ENCODE measurements around the gene ZFR2.

Gene ZFR2

DNA sequence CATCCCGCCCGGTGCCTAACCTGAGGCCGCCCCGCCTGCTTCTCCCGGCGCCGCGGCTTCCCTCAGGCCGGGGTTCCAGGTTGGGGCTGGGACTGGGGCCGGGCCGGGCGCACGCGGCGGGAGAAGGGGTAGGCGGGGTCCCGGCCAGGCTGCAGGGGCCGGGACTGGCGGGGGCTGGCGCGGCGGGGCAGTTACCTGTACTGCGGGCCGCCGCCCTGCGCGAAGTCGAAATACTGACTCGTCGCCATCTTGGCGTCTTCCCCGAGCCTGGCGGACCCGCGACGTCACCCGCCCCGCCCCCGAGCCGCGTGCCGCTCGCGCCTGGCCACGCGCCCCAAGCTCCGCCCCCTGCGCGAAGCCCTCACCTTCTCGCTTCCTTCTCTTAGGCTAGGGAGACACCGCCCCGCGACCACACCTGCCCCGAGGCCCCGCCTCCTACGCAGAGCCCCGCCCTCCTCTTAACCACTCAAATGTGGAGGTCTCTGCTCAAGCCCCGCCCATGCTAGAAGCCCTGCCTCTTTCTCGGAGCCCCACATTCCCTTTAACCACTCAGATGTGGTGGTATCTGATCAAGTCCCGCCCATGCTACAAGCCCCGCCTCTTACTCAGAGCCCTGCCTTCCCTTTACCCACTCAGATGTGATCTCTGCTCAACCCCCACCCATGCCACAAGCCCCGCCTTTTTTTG, at the start of gene ZFR2:
Gene ZFR2, minus strand, starts transcription at position 269 of the 687 bp plus-strand sequence. Its CDS starts 21 bp downstream, at position 248.
- no peak for DNase-seq (ENCODE audit: low read depth)
- TF ChIP-seq, protein P1, sequence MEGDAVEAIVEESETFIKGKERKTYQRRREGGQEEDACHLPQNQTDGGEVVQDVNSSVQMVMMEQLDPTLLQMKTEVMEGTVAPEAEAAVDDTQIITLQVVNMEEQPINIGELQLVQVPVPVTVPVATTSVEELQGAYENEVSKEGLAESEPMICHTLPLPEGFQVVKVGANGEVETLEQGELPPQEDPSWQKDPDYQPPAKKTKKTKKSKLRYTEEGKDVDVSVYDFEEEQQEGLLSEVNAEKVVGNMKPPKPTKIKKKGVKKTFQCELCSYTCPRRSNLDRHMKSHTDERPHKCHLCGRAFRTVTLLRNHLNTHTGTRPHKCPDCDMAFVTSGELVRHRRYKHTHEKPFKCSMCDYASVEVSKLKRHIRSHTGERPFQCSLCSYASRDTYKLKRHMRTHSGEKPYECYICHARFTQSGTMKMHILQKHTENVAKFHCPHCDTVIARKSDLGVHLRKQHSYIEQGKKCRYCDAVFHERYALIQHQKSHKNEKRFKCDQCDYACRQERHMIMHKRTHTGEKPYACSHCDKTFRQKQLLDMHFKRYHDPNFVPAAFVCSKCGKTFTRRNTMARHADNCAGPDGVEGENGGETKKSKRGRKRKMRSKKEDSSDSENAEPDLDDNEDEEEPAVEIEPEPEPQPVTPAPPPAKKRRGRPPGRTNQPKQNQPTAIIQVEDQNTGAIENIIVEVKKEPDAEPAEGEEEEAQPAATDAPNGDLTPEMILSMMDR (conservative IDR thresholded peaks at IDR 0.05; ENCODE audit: low read depth, low read length): no peak
- no peak within 1 kb of the TSS for H3K4me3 ChIP-seq (ENCODE audit: low read depth, low read length)

DNA sequence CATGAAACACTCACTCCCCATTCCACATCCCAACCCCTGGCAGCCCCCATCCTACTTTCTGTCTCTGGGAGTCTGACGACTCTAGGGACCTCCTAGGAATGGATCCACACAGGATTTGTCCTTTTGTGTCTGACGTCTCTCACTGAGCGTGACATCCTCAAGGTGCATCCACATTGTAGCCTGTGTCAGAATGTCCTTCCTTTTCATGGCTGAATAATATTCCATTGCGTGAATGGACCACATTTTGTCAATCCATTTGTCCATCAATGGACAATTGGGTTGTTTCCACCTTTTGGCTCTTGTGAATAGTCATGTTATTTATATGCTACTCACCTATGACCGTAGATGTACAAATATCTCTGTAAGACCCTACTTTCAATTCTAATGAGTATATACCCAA, 47.2 kb upstream of the ZFR2 start:
- TF ChIP-seq, protein P1 (conservative IDR thresholded peaks at IDR 0.05; ENCODE audit: low read depth, low read length): no peak
- no peak overlapping the region for H3K4me3 ChIP-seq (ENCODE audit: low read depth, low read length)
- no peak for DNase-seq (ENCODE audit: low read depth)

DNA sequence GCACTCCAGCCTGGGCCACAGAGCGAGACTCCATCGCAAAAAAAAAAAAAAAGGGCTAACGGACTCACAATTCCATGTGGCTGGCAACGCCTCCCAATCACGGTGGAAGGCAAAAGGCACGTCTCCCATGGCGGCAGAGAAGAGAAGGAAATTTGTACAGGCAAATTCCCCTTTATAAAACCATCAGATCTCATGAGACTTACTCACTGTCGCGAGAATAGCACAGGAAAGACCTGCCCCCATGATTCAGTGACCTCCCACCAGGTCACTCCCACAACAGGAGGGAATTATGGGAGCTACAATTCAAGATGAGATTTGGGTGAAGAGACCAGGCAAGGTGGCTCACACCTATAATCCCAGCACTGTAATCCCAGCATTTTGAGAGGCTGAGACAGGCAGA, 45.4 kb upstream of the ZFR2 start:
- TF ChIP-seq, protein P1 (conservative IDR thresholded peaks at IDR 0.05; ENCODE audit: low read depth, low read length): no peak
- no peak for DNase-seq (ENCODE audit: low read depth)
- no peak overlapping the region for H3K4me3 ChIP-seq (ENCODE audit: low read depth, low read length)

DNA sequence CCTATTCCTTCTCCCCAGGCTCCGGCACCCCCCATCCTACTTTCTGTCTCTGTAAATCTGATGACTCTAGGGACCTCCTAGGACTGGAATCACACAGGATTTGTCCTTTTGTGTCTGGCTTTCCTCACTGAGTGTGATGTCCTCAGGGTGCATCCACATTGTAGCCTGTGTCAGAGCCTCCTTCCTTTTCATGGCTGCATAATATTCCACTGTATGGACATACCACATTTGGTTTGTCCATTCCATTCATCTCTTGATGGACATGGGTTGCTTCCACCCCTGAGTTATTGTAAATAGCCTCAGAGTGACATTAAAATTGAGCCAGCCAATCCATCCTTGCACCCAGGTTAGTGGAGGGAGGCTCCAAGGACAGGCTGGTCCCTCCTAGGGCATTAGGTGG, 41.3 kb upstream of the ZFR2 start:
- no peak for DNase-seq (ENCODE audit: low read depth)
- TF ChIP-seq, protein P1 (conservative IDR thresholded peaks at IDR 0.05; ENCODE audit: low read depth, low read length): no peak
- H3K4me3 ChIP-seq (ENCODE audit: low read depth, low read length): no peak overlapping the region

DNA sequence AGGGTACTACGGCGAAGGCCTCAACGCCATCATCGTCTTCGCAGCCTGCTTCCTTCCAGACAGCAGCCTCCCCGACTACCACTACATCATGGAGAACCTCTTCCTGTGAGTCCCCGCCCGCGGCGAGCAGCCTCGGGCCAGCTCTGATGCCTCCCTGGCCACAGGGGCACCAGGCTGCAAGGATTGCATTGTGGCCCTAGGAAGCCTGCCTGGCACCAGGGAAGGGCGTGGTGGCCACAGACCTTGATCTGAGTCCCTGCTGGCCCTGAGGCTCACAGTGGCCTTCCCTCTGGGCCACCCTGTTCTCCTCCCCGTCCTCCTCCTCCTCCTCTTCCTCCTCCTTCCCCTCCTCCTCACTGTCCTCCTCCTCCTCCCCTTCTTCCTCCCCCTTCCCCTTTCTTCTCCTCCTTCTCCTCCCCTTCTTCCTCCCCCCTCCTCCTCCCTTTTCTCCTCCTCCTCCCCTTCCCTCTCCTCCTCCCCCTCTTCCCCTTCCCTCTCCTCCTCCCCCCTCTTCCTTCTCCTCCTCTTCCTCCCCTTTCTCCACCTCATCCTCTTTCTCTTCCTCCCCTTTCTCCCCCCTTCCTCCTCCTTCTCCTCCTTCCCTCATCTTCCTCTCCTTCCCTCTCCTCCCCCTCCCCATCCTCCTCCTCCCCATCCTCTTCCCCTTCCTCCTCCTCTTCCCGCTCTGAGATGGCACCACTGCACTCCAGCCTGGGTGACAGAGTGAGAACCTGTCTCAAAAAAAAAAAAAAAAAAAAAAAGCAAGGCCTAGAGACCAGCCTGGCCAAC, 39.6 kb upstream of the ZFR2 start:
- DNase-seq (ENCODE audit: low read depth): no peak
- TF ChIP-seq, protein P1 (conservative IDR thresholded peaks at IDR 0.05; ENCODE audit: low read depth, low read length): no peak
- no peak overlapping the region for H3K4me3 ChIP-seq (ENCODE audit: low read depth, low read length)

DNA sequence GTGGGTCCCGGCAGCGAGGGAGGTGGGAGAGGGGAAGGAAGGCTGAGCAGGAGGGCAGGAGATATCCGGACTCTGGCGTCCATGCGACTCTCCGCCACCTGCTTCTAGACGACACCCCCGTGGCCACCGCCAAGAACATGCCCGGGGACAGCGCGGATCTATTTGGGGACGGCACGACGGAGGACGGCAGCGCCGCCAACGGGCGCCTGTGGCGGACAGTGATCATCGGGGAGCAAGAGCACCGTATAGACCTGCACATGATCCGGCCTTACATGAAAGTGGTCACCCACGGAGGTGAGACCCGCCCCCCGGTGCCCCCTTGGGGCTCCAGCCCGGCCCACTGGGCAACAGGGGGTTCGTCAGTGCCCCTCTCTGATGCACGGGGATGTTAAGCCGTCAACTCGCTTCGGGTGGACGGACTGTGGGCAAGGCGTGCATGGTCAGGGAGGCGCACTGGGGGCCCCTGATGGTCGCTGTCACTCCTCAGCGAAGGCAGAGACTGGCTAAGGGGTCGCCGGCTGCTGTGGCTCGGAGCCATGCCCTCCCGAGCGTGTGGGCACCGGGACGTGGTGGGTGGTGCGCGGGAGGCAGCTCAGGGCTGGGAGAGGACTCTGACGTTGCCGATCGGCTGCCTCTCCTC, 38.9 kb upstream of the ZFR2 start:
- H3K4me3 ChIP-seq (ENCODE audit: low read depth, low read length): no peak overlapping the region
- TF ChIP-seq, protein P1 (conservative IDR thresholded peaks at IDR 0.05; ENCODE audit: low read depth, low read length): no peak
- DNase-seq (ENCODE audit: low read depth): no peak
